Transverse colon (tissue), 4 donors: ENCODE results near the gene QKI. TPM values are rescaled to one million over a fixed set of nuclear protein-coding genes. Genes with fewer than 3 reads are reported as not detected.

Experiments
- DNase-seq: peaks from one replicate; pipeline ENCODE4 v3.0.0-alpha.2; 2019
- H3K27ac ChIP-seq, 4 donors: fragments of 200-600 bp; sonication (generic); 2 replicates each; pipeline ENCODE4 v1.5.1; 2016 to 2018; ENCODE audit warnings: inconsistent platforms in 4 of 4
- H3K27me3 ChIP-seq: fragments of 200-600 bp; sonication (generic); 2 replicates; pipeline ENCODE4 v1.5.1; 2017; ENCODE audit warnings: inconsistent platforms
- H3K36me3 ChIP-seq, 4 donors: fragments of 200-600 bp; sonication (generic); 2 replicates each; pipeline ENCODE4 v1.5.1; 2017 to 2019; ENCODE audit warnings: inconsistent platforms in 4 of 4
- H3K4me1 ChIP-seq, 4 donors: fragments of 200-600 bp; sonication (generic); 2 replicates each; pipeline ENCODE4 v1.5.1; 2017 to 2020; ENCODE audit warnings: inconsistent platforms in 4 of 4
- H3K4me3 ChIP-seq, 4 donors: fragments of 200-600 bp; sonication (generic); 1 replicate in 1 of 4; 2 replicates in 3 of 4; pipeline versions ENCODE4 v1.5.1 to v1.6.1; 2017 to 2019; ENCODE audit warnings: inconsistent platforms in 4 of 4
- H3K9me3 ChIP-seq, 2 donors: fragments of 200-600 bp; sonication (generic); 2 replicates each; pipeline ENCODE4 v1.5.1; 2017 to 2019; ENCODE audit warnings: inconsistent platforms in 2 of 2
- CTCF ChIP-seq, 5 experiments: fragments of 200-600 bp in 3 of 5; fragments of 450-650 bp in 2 of 5; sonication (generic) in 3 of 5; IDR thresholded peaks; 1 replicate in 2 of 5; 2 replicates in 3 of 5; pipeline ENCODE4 v1.5.1; 2016 to 2017; ENCODE audit warnings: antibody characterized with exemption in 5 of 5, inconsistent platforms in 3 of 5, mild to moderate bottlenecking in 2 of 5, moderate library complexity in 1 of 5
- EP300 ChIP-seq: sonication (generic); formaldehyde crosslinking; IDR thresholded peaks from one replicate; pipeline ENCODE4 v1.6.1; 2017; ENCODE audit warnings: antibody characterized with exemption, low read depth
- POLR2A ChIP-seq: fragments of 450-650 bp; IDR thresholded peaks from one replicate; pipeline ENCODE4 v1.6.1; 2016; ENCODE audit warnings: antibody characterized with exemption, mild to moderate bottlenecking, moderate library complexity
- POLR2AphosphoS5 ChIP-seq, 3 donors: sonication (generic); formaldehyde crosslinking; IDR thresholded peaks; one replicate each; pipeline ENCODE4 v1.6.1; 2016; ENCODE audit warnings: antibody characterized with exemption in 3 of 3
- WGBS, 2 donors: methylation state at CpG; one replicate each; pipeline ENCODE4 v1.1.5; 2018; ENCODE audit warnings: low coverage in 1 of 2; 5-methylcytosine and 5-hydroxymethylcytosine counted together
- in situ Hi-C, 4 donors: fragments of 200-750 bp; cut with MboI; loops; one replicate each; pipeline versions ENCODE4 v1.15.0 to v1.15.1; 2017; ENCODE audit warnings: low sequenced_read_pairs in 3 of 4, low pct_ligation_motif_present in 1 of 4, low pct_unique_long_range_greater_than_20kb in 1 of 4
- intact Hi-C: fragments of 100-400 bp; cut with DNase I; formaldehyde crosslinking; loops from one replicate; pipeline ENCODE4 v1.15.1; 2023; ENCODE audit warnings: low total_unique reads
- total RNA-seq, 4 donors: library from RNA; depleted of rRNA; stranded (reverse); fragments of >200 nt; gene quantifications; one replicate each; pipeline ENCODE4 v1.1.0, GENCODE V29; 2016

The QKI gene
- total RNA-seq, 4 donors from 2014 or later: 8.4 to 41.8 (median 22.7) TPM

- TF ChIP-seq CTCF (IDR thresholded peaks at IDR 0.05) (no peak), POLR2A (no peak), POLR2AphosphoS5 (IDR thresholded peaks at IDR 0.05) (no peak), EP300 (no peak)
- DNase-seq: no peak
- no peaks in the 10 kb centered on the region for H3K4me1 ChIP-seq
- WGBS, 2 donors: 74 to 86% methylated on average over 4 to 9 of the region's 9 CpGs
- H3K27ac ChIP-seq: no peak overlapping the region
- no peaks in the 10 kb centered on the region for H3K9me3 ChIP-seq
- H3K4me3 ChIP-seq: no peak overlapping the region
- H3K36me3 ChIP-seq: no peaks in the 10 kb centered on the region
- intact Hi-C loops: no loop called here
- no peaks in the 10 kb centered on the region for H3K27me3 ChIP-seq
- in situ Hi-C loops: no loop called here
Observed at GRCh38 chr6:163600781-163601180, 186.3 kb downstream of the QKI start.

GRCh38 chr6:163602851-163603250 is 188.3 kb downstream of the QKI start:
- in situ Hi-C loops: no loop called here
- intact Hi-C loops: no loop called here
- WGBS, 2 donors: 91 to 96% methylated on average over 10 to 14 of the region's 14 CpGs

DNA sequence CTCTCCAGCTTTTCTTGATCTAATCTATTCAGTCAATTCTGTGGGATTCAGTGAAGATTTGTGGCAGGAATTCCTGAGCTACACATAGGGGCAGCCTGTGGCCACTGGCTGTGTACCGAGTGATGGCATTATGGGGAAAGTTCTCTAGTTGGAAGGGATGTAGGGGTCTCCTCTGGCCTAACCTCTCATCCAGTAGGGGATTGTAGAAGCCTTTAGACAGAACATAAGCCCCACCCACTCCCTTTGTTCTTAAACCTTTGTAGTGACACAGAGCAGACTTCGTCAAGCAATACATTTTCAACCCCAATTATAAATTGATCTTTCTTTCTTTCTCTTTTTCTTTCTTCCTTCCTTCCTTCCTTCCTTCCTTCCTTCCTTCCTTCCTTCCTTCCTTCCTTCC is 188.9 kb downstream of the QKI start:
- in situ Hi-C loops (no loop called here), intact Hi-C loops (no loop called here)
- no peaks in the 10 kb centered on the region for H3K27me3 ChIP-seq
- DNase-seq: no peak
- no peaks in the 10 kb centered on the region for H3K9me3 ChIP-seq
- H3K36me3 ChIP-seq: no peaks in the 10 kb centered on the region
- no peak for TF ChIP-seq POLR2A
- TF ChIP-seq POLR2AphosphoS5 (IDR thresholded peaks at IDR 0.05): no peak
- no peak for TF ChIP-seq EP300
- TF ChIP-seq CTCF (IDR thresholded peaks at IDR 0.05): no peak
- WGBS, 2 donors: 67 to 78% methylated on average over 1 to 2 of the region's 2 CpGs
- H3K4me1 ChIP-seq: no peaks in the 10 kb centered on the region
- H3K4me3 ChIP-seq: no peak overlapping the region
- no peak overlapping the region for H3K27ac ChIP-seq

More at GRCh38 chr6:163602851-163603250, 188.3 kb downstream of the QKI start:
- Histone ChIP-seq H3K9me3 (no peaks in the 10 kb centered on the region), H3K36me3 (no peaks in the 10 kb centered on the region), H3K27me3 (no peaks in the 10 kb centered on the region), H3K4me1 (no peaks in the 10 kb centered on the region), H3K27ac (no peak overlapping the region), H3K4me3 (no peak overlapping the region)
- no peak for TF ChIP-seq POLR2A
- no peak for TF ChIP-seq EP300
- TF ChIP-seq CTCF (IDR thresholded peaks at IDR 0.05): no peak
- no peak for TF ChIP-seq POLR2AphosphoS5 (IDR thresholded peaks at IDR 0.05)
- DNase-seq: no peak

- no peak overlapping the region for H3K27ac ChIP-seq
- H3K4me3 ChIP-seq: no peak overlapping the region
- in situ Hi-C loops: no loop called here
- no peak for TF ChIP-seq POLR2AphosphoS5 (IDR thresholded peaks at IDR 0.05)
- WGBS, 2 donors: 64% methylated on average over 4 of the region's 4 CpGs; no CpG with 5 or more reads in 1 of the 2 donors
- no peaks in the 10 kb centered on the region for H3K4me1 ChIP-seq
- H3K9me3 ChIP-seq: no peaks in the 10 kb centered on the region
- no peaks in the 10 kb centered on the region for H3K36me3 ChIP-seq
- intact Hi-C loops: no loop called here
- no peaks in the 10 kb centered on the region for H3K27me3 ChIP-seq
- no peak for DNase-seq
Observed at GRCh38 chr6:163605385-163606097, 191.0 kb downstream of the QKI start.

- 64 to 92% methylated on average over 1 to 10 of the region's 10 CpGs for WGBS, 2 donors
- intact Hi-C loops: no loop called here
Observed at GRCh38 chr6:163607792-163608191, 193.3 kb downstream of the QKI start.

More at GRCh38 chr6:163607792-163608191, 193.3 kb downstream of the QKI start:
- no peaks in the 10 kb centered on the region for H3K27me3 ChIP-seq
- no peak for DNase-seq
- H3K4me1 ChIP-seq: no peaks in the 10 kb centered on the region
- in situ Hi-C loops: no loop called here
- H3K27ac ChIP-seq: no peak overlapping the region
- TF ChIP-seq EP300 (no peak), CTCF (IDR thresholded peaks at IDR 0.05) (no peak), POLR2A (no peak), POLR2AphosphoS5 (IDR thresholded peaks at IDR 0.05) (no peak)
- H3K36me3 ChIP-seq: no peaks in the 10 kb centered on the region
- H3K9me3 ChIP-seq: no peaks in the 10 kb centered on the region
- no peak overlapping the region for H3K4me3 ChIP-seq
